GM19395 (cell line): Measurements from ENCODE around the gene ETHE1.

Experiments used
- ATAC-seq: cut with Tn5 transposase; IDR thresholded peaks from one replicate; pipeline ENCODE4 v1.9.1; 2021; ENCODE audit warnings: mild to moderate bottlenecking, moderate library complexity; ENCODE audit not compliant: unreplicated experiment

The ETHE1 gene, protein sequence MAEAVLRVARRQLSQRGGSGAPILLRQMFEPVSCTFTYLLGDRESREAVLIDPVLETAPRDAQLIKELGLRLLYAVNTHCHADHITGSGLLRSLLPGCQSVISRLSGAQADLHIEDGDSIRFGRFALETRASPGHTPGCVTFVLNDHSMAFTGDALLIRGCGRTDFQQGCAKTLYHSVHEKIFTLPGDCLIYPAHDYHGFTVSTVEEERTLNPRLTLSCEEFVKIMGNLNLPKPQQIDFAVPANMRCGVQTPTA

DNA sequence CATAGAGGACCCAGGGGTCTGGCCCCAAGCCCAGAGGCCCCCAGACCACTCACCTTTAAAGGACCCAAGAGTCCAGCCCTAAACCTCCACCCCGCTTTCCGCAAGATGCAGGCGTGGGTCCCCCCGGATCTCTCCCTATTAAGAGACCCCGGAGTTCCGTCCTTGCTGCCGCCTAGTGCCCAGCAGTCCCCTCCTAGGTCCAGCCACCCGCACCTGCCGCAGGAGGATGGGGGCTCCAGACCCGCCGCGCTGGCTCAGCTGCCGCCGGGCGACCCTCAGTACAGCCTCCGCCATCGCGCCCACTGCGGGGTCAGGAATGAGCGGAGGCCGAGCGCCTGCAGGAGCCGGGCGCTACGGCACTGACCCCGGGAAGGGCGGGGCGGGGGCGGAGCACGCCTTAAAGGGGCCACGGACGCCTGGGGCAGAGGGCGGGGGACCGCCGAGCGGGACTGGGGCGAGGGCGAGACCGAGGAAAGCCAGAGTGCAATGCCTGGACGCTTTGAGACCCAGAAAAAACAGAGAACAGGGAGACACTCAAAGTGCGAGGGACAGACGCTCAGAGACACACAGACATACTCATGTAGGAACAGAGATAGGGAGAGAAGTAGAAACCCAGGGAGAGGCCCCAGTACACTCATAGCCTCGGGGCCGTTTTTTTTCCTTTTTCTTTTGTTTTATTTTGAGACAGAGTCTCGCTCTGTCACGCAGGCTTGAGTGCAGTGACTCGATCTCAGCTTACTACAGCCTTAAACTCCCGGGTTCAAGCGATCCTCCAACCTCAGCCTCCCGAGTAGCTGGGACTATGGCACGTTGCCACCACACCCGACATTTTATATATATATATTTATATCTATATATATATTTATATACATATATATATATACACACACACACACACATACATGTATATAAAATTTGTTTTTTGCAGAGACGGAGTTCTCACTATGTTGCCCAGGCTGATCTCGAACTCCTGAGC lies at the start of gene ETHE1:
Gene ETHE1 (minus strand): TSS at position 318 of the 976 bp plus-strand sequence. CDS start 24 bp downstream, at position 294.
- ATAC-seq: peak; percentile 57

DNA sequence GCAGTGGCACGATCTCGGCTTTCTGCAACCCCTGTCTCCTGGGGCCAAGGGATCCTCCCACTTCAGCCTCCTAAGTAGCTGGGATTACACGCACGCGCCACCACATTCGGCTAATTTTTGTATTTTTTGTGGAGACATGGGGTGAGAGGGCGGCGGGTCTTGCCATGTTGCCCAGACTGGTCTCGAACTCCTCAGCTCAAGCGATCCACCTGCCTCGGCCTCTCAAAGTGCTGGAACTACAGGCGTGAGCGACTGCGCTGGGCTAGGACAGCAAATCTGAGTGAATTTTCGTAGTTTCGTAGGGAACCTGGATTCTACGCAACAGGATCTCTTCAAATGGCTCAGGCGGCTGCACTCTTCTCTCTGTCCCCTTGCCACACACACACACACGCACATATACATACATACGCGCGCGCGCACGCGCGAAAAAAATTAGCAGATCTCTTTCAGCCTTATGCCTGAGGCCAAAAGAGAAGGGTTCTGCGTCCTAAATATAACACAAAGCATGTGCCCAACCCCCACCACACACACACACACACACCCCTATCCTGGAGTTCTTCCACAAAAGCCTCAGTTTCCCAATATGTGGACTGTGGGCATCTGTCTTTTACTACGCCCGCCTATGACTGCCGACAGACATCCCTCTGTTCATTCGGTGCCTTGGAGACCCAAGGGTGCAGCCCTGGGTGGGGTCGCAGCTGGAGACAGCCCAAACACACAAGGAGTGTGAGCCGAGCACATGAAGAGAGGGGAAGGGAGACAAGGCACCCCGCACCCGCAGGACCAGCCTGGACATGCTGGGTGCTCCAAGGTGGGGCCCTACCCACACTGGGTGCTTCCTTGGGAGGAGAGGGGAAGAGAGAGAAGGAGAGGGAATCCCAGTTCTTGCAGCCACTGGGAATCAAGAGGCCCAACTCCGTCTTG lies 49.2 kb upstream of the ETHE1 start:
- ATAC-seq: no peak

DNA sequence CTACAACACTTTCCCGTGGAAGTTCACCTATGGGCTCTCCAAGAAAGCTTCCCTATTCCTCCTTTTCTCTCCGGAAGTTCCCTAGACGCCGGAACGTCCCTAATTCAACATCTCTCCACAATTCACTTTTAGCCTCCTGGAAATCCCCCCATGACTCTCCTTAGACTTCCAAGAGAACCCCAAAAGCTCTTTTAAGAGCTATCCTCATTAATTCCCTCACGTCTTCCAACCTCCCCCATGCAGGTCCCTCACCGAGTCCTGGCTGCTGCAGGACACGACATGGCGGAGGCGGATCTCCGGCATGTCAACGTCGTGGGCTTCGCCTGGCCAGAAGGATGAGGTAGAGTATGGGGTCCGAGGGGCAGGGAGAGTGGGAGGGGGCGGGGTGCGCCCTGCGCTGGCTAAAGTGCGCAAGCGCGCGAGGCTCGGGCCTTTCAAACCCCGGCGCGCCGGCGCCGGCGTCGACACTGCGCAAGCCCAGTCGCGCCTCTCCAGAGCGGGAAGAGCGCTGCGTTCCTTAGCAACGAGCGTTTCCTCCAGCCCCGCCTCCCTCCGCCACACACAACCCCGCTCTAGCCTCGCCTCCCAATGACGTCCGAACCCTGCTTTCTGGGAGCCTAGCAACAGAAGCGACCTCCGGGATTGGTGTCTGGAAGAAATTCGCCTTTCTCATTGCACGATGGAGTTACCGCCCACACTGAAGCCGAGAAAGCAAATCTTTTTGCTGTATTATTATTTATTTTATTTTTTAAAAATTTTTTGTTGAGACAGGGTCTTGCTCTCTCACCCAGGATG lies 48.4 kb upstream of the ETHE1 start, which contains the start of the genes PINLYP and XRCC1:
Gene PINLYP (plus strand): TSS at position 646 of the 795 bp plus-strand sequence. CDS start 1,391 bp downstream, outside the sequence.
Gene XRCC1 (minus strand): TSS at position 372 of the 795 bp plus-strand sequence. CDS start 69 bp downstream, at position 303.
- peak; percentile 92 for ATAC-seq

DNA sequence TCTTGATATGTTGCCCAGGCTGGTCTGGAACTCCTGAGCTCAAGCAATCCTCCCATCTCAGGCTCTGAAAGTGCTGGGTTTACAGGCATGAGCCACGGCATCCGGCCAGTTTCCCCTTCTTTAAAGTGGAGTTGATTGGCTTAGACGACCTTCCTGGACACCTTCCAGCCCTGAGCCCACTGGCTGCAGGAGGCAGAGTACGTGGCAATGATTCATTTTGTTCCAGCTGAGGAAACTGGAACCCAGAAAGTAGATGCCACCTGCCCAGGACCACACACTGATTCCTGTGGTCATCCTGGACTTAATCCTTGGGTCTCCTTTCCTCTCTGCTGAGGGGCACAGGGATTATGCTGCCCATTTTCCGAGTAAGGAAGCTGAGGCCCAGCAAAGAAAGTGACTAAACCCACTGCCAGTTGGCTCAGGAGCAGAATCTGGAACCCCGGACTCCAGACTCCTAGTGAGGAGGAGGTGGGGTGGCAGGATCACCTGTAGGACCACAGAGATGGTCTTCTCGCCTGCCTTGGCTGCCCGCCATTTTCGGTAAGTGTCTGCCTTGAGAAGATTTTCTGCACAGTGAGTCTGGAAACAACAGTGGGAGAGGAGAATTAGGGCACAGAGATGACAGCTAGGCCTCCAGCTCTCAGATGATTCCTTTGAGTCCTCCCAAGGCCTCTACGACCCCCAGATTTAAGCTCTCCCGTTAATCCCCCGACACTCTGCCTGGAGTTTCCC lies 47.6 kb upstream of the ETHE1 start:
- no peak for ATAC-seq

DNA sequence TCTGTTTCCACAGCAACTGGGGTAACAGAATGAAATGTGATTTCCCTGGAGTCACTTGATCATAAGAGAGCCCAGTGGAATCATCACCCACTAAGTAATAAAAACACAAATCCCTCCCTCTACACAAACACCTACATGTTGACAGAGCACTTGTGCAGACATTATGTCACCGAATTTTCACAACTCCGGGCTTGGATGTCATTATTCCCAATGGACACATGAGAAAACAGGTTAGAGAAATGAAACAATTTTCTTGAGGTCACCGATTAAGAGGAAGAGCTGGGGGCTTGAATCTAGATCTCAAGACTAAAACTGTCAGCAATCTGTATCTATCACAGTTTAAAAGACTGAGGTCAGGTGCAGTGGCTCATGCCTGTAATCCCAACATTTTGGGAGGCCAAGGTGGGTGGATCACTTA lies 45.2 kb upstream of the ETHE1 start:
- no peak for ATAC-seq

DNA sequence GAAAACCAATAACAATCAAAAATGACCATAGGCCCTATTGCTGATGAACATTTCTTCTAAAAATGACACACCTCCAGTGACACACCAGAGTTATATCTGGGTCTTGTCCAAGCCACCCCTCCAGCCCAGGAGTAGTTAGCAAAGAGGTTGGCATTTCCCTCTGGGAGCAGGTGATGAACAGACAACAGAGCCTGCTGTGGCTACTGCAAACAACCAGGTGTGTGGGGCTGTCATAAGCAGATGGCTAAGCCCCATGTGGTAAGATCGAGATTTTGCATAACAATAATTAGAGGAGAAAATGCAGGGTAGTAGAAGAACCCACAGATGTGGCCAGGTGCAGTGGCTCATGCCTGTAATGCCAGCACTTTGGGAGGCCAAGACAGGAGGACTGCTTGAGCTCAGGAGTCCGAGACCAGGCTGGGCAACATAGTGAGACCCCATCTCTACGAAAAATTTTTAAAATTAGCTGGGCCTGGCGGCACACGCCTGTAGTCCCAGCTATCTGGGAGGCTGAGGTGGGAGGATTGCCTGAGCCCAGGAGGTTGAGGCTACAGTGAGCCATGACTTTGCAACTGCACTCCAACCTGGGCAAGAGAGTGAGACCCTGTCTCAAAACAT lies 43.3 kb upstream of the ETHE1 start:
- no peak for ATAC-seq

DNA sequence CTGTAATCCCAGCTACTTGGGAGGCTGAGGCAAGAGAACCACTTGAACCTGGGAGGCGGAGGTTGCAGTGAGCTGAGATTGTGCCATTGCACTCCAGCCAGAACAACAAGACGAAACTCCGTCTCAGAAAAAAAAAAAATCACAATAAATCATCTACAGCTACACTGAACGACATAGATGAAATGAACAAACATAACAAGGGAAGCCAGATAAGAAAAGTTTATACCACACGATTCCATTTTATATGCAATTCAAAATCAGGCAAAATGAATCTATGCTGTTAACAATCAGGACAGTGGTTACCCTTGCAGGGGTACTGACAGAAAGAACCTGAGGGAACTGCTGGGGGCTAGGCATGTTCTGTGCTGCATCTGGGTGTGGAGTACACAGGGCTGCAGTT lies 42.7 kb upstream of the ETHE1 start:
- ATAC-seq: no peak

DNA sequence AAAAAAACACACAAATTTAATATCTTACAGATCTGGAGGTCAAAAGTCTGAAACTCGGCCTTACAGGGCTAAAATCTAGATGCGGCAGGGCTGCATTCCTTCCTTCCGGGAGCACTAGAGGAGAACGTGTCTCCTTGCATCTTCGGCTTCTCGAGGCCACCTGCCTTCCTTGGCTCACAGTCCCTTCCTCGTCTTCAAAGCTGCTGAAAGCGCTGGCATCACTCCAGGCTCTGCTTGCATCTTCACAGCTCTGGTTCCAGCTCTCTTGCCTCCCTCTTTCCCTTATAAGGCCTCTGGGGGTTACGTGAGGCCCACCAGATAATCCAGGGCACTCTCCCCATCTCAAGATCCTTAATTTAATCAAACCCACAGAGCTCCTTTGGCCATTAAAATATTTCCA lies 37.8 kb upstream of the ETHE1 start:
- no peak for ATAC-seq

DNA sequence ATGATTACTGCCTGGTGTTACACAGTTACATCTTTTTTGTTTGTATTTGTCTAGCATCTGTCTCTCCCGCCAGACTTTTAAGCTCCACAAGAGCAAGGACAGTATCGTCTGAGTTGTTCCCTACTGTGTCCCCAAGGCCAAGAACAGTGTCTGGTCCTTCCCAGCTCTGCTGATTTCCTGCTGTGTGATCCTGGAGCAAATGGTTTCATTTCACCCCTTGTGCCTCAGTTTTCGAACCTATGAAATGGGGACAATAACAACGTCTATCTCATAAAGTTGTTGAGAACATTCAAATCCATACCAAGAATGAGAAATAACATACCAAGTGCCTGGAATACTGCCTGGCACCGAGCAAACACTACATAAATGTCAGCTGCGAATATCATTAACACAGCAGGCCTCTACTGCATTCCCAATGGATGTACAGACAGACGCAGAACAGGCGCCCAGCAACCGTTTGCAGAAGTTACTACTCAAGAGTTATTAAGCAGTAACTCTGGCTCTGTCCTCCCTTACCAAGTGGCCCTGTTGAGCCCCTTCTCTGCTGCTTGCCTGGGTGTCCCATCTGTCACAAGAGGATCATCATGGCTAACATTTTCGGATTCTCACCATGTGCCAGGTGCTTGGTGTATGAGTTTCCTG lies 36.9 kb upstream of the ETHE1 start:
- no peak for ATAC-seq

DNA sequence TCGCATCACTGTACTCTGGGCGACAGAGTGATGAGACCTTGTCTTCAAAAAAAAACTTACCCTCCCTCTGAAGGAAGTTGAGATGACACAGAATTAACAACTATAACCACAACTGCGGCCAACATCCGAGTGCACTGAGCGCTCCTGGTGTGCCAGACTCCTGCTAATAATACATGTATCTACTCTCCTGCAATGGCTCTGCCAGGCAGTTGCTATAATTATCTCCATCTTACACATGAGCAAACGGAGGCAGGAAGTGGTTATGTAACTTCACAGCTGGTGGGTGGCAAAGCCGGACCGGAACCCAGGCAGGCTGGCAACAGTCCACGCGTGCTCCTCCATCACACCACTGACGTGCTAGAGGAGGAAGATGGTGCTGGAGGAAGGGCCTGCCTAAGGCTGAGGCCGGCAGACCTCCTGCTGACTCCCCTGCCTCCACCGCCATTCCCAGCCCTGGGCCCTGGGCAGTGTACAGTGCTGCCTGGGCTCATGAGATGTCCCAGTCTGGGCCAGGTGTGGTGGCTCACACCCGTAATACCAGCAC lies 35.8 kb upstream of the ETHE1 start:
- ATAC-seq: peak; percentile 71

DNA sequence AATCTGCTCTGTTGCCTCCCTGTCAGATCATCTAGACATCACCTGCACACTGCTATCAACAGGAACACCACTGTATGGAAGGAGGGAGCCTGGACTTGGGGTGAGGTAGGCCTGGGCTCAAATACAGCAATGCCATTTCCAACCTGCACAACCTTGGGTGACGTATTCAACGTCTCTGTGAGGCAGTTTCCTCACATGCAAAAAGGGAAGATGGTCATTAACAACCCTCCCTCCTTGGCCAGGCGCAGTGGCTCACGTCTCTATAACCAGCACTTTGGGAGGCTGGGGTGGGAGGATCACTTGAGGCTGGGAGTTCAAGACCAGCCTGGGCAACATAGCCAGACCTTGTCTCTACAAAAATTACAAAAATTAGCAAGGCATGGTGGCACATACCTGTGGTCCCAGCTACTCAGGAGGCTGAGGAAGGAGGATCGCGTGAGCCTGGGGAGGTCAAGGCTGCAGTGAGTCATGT lies 35.3 kb upstream of the ETHE1 start:
- ATAC-seq: no peak

DNA sequence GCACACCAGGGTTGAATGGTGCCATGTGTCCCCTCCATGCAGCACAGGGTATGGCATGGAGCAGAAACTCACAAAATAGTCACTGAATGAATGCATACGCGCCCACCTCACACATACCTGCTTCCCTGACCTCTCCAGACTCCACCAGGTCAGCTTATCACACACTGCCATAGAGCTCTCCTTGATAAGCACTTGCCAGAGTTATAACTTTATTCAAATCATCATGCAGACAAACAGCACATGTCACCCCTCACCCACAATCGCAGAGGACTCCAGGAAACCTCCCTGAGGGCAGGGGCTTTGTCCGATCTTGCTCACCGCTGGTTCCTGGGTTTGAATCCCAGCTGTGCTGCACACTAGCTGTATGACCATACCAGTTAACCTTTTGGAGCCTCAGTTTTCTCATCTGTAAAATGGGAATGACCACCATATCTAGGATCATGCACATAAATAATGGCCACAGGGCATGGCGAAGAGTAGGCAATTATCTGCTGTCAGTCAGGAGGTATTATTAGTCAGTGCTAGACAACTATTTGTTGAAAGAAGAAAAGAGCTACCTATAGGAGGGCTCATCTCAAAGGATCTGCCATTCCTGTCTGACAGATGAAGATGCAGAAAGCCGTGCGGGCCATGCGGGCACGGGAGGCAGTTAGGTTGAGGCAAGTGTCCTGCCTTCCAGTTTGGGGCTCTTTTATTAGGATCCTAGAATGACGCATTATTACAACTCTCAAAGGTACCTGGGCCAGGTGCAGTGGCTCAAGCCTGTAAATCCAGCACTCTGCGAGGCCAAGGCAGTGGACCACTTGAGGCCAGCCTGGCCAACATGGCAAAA lies 34.4 kb upstream of the ETHE1 start:
- no peak for ATAC-seq

DNA sequence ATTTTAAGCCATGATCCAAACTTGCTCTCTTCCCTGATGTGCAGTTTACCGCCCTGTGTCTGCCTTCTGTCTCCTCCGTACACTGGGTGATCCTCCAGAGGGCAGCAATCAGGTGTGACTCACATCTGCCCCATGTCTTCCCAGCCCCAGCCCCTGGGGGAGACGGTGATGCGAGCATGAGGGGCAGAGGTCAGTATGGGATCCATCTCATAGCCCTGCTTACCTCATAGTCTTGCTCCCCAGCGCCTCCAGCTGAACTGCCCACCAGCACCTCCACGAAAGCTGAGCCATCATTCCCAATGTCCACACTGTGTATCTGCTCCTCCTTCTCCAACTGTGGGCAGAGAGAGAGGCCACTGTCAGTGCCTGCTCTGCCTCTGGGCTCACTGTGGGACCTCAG lies 33.7 kb upstream of the ETHE1 start:
- no peak for ATAC-seq

DNA sequence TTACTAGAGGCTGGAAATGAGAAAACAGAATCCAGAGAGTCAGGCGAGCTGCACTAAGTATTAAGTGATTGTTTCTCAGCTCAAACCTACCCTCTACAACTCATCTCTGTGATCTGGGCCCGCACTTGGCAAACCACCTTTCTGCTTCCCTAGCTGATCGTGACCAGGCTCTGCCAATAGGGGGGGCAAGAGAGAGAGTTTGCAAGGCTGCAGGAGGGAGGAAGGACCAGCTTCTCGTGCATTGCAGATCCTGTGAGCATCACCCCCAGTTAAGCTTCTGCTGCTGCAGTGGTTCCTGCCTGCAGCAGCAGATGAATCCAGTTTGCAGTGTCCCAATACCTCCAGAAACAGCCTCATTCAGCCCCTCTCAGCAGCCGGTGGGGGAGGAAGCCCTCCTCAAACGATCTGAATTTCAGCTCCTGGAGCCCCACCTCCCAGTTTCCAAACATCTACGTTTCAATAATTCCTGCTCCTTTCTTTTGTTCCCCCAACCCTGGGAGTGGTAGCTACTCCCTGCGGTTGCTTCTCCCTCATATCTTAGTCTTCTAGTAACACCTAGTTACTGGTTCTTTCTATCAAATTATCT lies 28.3 kb upstream of the ETHE1 start:
- ATAC-seq: no peak

DNA sequence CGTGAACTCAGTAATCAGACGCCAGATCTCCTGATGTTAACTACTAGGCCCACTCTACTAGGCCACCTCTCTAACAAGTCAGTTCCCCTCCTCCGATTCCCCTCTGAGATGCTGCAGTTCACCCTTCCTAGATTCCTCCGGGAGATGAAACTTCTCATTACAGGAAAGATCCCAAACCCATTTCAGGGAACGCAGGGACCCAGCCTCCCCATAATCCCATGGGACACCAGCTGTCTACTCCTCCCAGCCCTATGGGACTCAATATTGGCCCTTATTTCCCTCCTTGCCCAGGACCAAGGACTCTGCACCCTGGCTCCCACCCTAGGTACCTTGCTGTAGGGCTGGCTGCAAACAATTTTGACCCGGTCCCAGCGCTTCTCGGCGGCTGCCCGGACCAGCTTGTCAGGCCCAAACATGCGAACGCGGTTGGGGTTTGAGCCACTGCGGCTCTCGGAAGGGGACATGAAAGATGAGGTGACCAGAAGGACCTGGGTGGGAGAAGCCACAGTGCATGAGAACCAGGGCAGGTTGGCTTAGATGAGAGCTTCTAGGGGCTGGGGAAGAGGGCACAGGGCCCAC lies 27.4 kb upstream of the ETHE1 start:
- ATAC-seq: no peak

DNA sequence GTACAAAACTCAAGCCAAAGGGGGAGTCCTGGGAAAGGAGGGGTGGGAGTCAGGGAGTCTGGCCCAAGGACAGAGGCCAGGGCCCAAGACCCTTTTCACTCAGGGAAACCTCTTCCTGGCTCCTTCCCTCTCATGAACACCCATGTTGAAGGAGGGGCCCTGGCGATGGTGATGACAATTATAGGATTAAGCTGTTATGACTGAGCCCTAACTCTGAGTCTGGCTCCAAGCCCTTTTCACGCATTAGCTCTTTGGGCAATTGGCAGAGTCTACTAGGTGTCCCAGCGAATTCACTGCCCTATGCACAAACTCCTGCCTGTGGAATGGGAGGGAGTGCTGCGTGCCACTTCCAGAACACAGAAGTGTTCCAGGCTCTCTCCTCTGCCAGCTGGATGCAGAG lies 26.7 kb upstream of the ETHE1 start:
- no peak for ATAC-seq
